OCI-LY7 (cell line): Measurements from ENCODE around the gene MAP4K2. TPM values are rescaled to one million over a fixed set of nuclear protein-coding genes. Genes with fewer than 3 reads are reported as not detected.

ENCODE experiments used
- BruUV-seq: library from RNA; stranded (reverse); fragments of 400-500 nt; replicated peaks from 2 replicates; lab custom pipeline; 2021; lab: Mats Ljungman, UMichigan
- CTCF ChIA-PET: fragments of 300-600 bp; sonication (Branson Sonifier 250); formaldehyde crosslinking; loops from one replicate; lab custom pipeline; 2022; ENCODE audit warnings: antibody characterized with exemption; ENCODE audit not compliant: unreplicated experiment; lab: Charles Lee
- POLR2A ChIA-PET: fragments of 300-600 bp; sonication (Branson Sonifier 250); formaldehyde crosslinking; loops from one replicate; lab custom pipeline; 2022; ENCODE audit warnings: antibody characterized with exemption; lab: Charles Lee
- DNase-seq: peaks from one replicate; pipeline ENCODE4 v3.0.0-alpha.2; 2015; ENCODE audit warnings: low spot score
- H2AFZ ChIP-seq: fragments of 200-600 bp; sonication (generic), shearing (Covaris generic); 2 replicates; pipeline ENCODE4 v1.6.1; 2014; ENCODE audit warnings: mild to moderate bottlenecking, antibody characterized with exemption, low read length, moderate library complexity
- H3K27ac ChIP-seq: fragments of 200-600 bp; sonication (generic); 2 replicates; pipeline ENCODE4 v1.5.1; 2014; ENCODE audit warnings: mixed run types, low read depth, mild to moderate bottlenecking, moderate library complexity, low read length, inconsistent platforms; ENCODE audit not compliant: poor library complexity, severe bottlenecking
- H3K36me3 ChIP-seq: fragments of 200-600 bp; sonication (generic); 2 replicates; pipeline ENCODE4 v1.6.1; 2014; ENCODE audit warnings: mild to moderate bottlenecking, antibody characterized with exemption, low read length, moderate library complexity, mixed read lengths; ENCODE audit not compliant: insufficient read depth
- H3K4me1 ChIP-seq: fragments of 200-600 bp; sonication (generic); 2 replicates; pipeline ENCODE4 v1.5.1; 2014; ENCODE audit warnings: mild to moderate bottlenecking, low read length; ENCODE audit not compliant: insufficient read depth, poor library complexity, severe bottlenecking
- H3K4me2 ChIP-seq: fragments of 200-600 bp; sonication (generic); 2 replicates; pipeline ENCODE4 v1.6.1; 2014; ENCODE audit warnings: mild to moderate bottlenecking, low read length
- H3K4me3 ChIP-seq: fragments of 200-600 bp; sonication (generic); 2 replicates; pipeline ENCODE4 v1.5.1; 2014; ENCODE audit warnings: mild to moderate bottlenecking, low read depth, low read length; ENCODE audit not compliant: poor library complexity, severe bottlenecking
- H3K79me2 ChIP-seq: fragments of 200-600 bp; sonication (generic); 2 replicates; pipeline ENCODE4 v1.6.1; 2016; ENCODE audit warnings: low read depth, mild to moderate bottlenecking, low read length, moderate library complexity, mixed read lengths; ENCODE audit not compliant: insufficient read depth
- H3K9me2 ChIP-seq: fragments of 200-600 bp; sonication (generic); 2 replicates; pipeline ENCODE4 v1.6.1; 2016; ENCODE audit warnings: mild to moderate bottlenecking, low read length, mixed read lengths; ENCODE audit not compliant: insufficient read depth
- H3K9me3 ChIP-seq: fragments of 200-600 bp; sonication (generic); 2 replicates; pipeline ENCODE4 v1.6.1; 2014; ENCODE audit warnings: mild to moderate bottlenecking, mixed run types, low read length, mixed read lengths
- H4K20me1 ChIP-seq: fragments of 200-600 bp; sonication (generic); 2 replicates; pipeline ENCODE4 v1.6.1; 2014; ENCODE audit warnings: mild to moderate bottlenecking, antibody characterized with exemption, low read length, moderate library complexity, mixed read lengths; ENCODE audit not compliant: insufficient read depth
- CTCF ChIP-seq: fragments of 200-600 bp; sonication (generic); conservative IDR thresholded peaks from 2 replicates; pipeline ENCODE4 v1.5.1; 2014; ENCODE audit warnings: mild to moderate bottlenecking, antibody characterized with exemption, low read length, moderate library complexity, mixed read lengths
- EZH2phosphoT487 ChIP-seq: fragments of 200-600 bp; sonication (generic); IDR thresholded peaks from 2 replicates; pipeline ENCODE4 v1.6.1; 2018; ENCODE audit warnings: low read depth, borderline replicate concordance, mild to moderate bottlenecking, mixed run types, antibody characterized with exemption, low read length, moderate library complexity, mixed read lengths
- intact Hi-C: fragments of 100-400 bp; cut with micrococcal nuclease; formaldehyde crosslinking; loops from one replicate; pipeline ENCODE4 v1.10.0; 2022; ENCODE audit not compliant: unreplicated experiment
- total RNA-seq, 2 experiments: library from RNA; depleted of rRNA in 1 of 2; stranded (reverse); fragments of >200 nt in 1 of 2; shearing (Covaris generic) in 1 of 2; gene quantifications; 2 replicates each; pipeline ENCODE4 v1.2.3, GENCODE V29; 2014 to 2022

MAP4K2 gene
- total RNA-seq, 2 experiments from 2014 or later: 110 to 115 TPM

GRCh38 chr11:64753019-64753379, 50.0 kb downstream of the MAP4K2 start:
- H3K4me1 ChIP-seq: peaks cover 5% of the 10 kb centered on the region
- ChIA-PET CTCF (no interaction called here), POLR2A (no interaction called here)
- H4K20me1 ChIP-seq: no peaks in the 10 kb centered on the region
- no peak overlapping the region for H3K4me3 ChIP-seq
- BruUV-seq: no TSS peak
- TF ChIP-seq CTCF (no peak), EZH2phosphoT487 (no peak)
- no peak overlapping the region for H3K27ac ChIP-seq
- intact Hi-C loops: no loop called here
- no peak overlapping the region for H2AFZ ChIP-seq
- no peak overlapping the region for H3K4me2 ChIP-seq
- no peaks in the 10 kb centered on the region for H3K9me3 ChIP-seq
- no peaks in the 10 kb centered on the region for H3K79me2 ChIP-seq
- no peak for DNase-seq
- H3K9me2 ChIP-seq: no peaks in the 10 kb centered on the region
- no peaks in the 10 kb centered on the region for H3K36me3 ChIP-seq

GRCh38 chr11:64752175-64752970, 50.6 kb downstream of the MAP4K2 start:
- H4K20me1 ChIP-seq: no peaks in the 10 kb centered on the region
- no peak overlapping the region for H2AFZ ChIP-seq
- intact Hi-C loops: no loop called here
- H3K36me3 ChIP-seq: no peaks in the 10 kb centered on the region
- H3K79me2 ChIP-seq: no peaks in the 10 kb centered on the region
- no TSS peak for BruUV-seq
- no peak overlapping the region for H3K4me3 ChIP-seq
- H3K27ac ChIP-seq: no peak overlapping the region
- H3K9me2 ChIP-seq: no peaks in the 10 kb centered on the region
- H3K4me2 ChIP-seq: no peak overlapping the region
- ChIA-PET POLR2A (no interaction called here), CTCF (no interaction called here)
- no peak for TF ChIP-seq CTCF
- TF ChIP-seq EZH2phosphoT487: no peak
- peaks cover 7% of the 10 kb centered on the region for H3K4me1 ChIP-seq
- no peaks in the 10 kb centered on the region for H3K9me3 ChIP-seq
- DNase-seq: no peak

- CTCF ChIA-PET: no interaction called here
- no peak for DNase-seq
- POLR2A ChIA-PET: no interaction called here
- no peak for TF ChIP-seq CTCF
- no peak for TF ChIP-seq EZH2phosphoT487
- Histone ChIP-seq H3K9me3 (no peaks in the 10 kb centered on the region), H3K4me2 (no peak overlapping the region), H3K9me2 (no peaks in the 10 kb centered on the region), H3K36me3 (no peaks in the 10 kb centered on the region), H3K4me3 (no peak overlapping the region), H3K79me2 (no peaks in the 10 kb centered on the region), H4K20me1 (no peaks in the 10 kb centered on the region), H3K4me1 (peaks cover 14% of the 10 kb centered on the region), H2AFZ (no peak overlapping the region), H3K27ac (no peak overlapping the region)
- BruUV-seq: no TSS peak
- intact Hi-C loops: no loop called here
Measured at GRCh38 chr11:64751580-64751979, 51.4 kb downstream of the MAP4K2 start.
